Panc1 (cell line): Measurements from ENCODE around the gene TBP.

Source experiments
- POLR2AphosphoS5 ChIP-seq: IDR thresholded peaks from 2 replicates; pipeline ENCODE4 v1.6.1; 2012; ENCODE audit warnings: mild to moderate bottlenecking, low read depth, low read length, moderate library complexity
- SIN3A ChIP-seq: IDR thresholded peaks from 2 replicates; pipeline ENCODE4 v1.6.1; 2012; ENCODE audit warnings: low read depth, mild to moderate bottlenecking, low read length, moderate library complexity, borderline replicate concordance; ENCODE audit not compliant: insufficient read depth
- TF ChIP-seq, protein P1 (sequence below): fragments of 450-650 bp; IDR thresholded peaks from 2 replicates; pipeline ENCODE4 v1.5.1; 2017; ENCODE audit warnings: mild to moderate bottlenecking

DNA sequence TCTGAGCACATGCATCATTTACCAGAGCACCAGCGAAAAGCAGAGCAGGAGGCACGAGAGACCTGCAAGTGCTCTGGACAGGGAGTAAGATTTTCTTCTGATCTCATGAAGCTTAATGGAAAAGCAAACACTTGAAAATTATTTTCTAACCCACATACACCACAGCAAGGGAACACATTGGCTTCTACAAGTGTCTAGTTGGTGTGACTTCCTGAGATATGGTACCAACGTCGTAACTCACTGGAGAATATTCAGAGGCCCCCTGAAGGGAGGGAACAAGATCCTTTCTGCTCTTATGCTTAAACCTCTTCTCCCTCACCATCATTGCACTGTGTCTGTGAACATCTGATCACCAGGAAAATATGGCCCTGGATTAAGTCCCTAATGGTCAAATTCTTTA, 49.7 kb upstream of the TBP start:
- TF ChIP-seq SIN3A (no peak), POLR2AphosphoS5 (no peak)
- TF ChIP-seq, protein P1, sequence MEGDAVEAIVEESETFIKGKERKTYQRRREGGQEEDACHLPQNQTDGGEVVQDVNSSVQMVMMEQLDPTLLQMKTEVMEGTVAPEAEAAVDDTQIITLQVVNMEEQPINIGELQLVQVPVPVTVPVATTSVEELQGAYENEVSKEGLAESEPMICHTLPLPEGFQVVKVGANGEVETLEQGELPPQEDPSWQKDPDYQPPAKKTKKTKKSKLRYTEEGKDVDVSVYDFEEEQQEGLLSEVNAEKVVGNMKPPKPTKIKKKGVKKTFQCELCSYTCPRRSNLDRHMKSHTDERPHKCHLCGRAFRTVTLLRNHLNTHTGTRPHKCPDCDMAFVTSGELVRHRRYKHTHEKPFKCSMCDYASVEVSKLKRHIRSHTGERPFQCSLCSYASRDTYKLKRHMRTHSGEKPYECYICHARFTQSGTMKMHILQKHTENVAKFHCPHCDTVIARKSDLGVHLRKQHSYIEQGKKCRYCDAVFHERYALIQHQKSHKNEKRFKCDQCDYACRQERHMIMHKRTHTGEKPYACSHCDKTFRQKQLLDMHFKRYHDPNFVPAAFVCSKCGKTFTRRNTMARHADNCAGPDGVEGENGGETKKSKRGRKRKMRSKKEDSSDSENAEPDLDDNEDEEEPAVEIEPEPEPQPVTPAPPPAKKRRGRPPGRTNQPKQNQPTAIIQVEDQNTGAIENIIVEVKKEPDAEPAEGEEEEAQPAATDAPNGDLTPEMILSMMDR: no peak
